BLaER1 (cell line): ENCODE data around the gene CHPF2.

ENCODE experiments used
- H3K27ac ChIP-seq: shearing (Covaris generic); formaldehyde crosslinking; 2 replicates; pipeline ENCODE4 v1.8.1; 2022
- H3K27me3 ChIP-seq: shearing (Covaris generic); formaldehyde crosslinking; 2 replicates; pipeline ENCODE4 v1.8.1; 2022
- H3K36me3 ChIP-seq: shearing (Covaris generic); formaldehyde crosslinking; 2 replicates; pipeline ENCODE4 v1.8.1; 2022
- H3K4me1 ChIP-seq: shearing (Covaris generic); formaldehyde crosslinking; 2 replicates; pipeline ENCODE4 v1.8.1; 2022
- H3K4me2 ChIP-seq: shearing (Covaris generic); formaldehyde crosslinking; 2 replicates; pipeline ENCODE4 v1.8.1; 2022
- H3K4me3 ChIP-seq: shearing (Covaris generic); formaldehyde crosslinking; 2 replicates; pipeline ENCODE4 v1.8.1; 2022
- H3K9ac ChIP-seq: shearing (Covaris generic); formaldehyde crosslinking; 2 replicates; pipeline ENCODE4 v1.8.1; 2022
- H3K9me3 ChIP-seq: shearing (Covaris generic); formaldehyde crosslinking; 2 replicates; pipeline ENCODE4 v1.8.1; 2022
- H4K20me1 ChIP-seq: shearing (Covaris generic); formaldehyde crosslinking; 2 replicates; pipeline ENCODE4 v1.8.1; 2022
- Cebpa-rat ChIP-seq: shearing (Covaris generic); IDR thresholded peaks from 2 replicates; pipeline ENCODE4 v1.8.1; 2022

CHPF2 gene

GRCh38 chr7:151279868-151280267 lies 47.6 kb downstream of the CHPF2 start:
- Histone ChIP-seq H3K27ac (no peak overlapping the region), H3K4me2 (no peak overlapping the region), H3K27me3 (peaks cover 30% of the 10 kb centered on the region), H3K4me1 (0 out of 2 replicates have a peak, but pooled peaks cover 8% of the 10 kb centered on the region), H3K36me3 (no peaks in the 10 kb centered on the region), H3K9ac (no peak overlapping the region), H3K9me3 (no peaks in the 10 kb centered on the region), H4K20me1 (no peaks in the 10 kb centered on the region), H3K4me3 (no peak overlapping the region)
- TF ChIP-seq Cebpa-rat, result no peak

GRCh38 chr7:151280388-151281019 lies 48.2 kb downstream of the CHPF2 start:
- Histone ChIP-seq H3K4me2 (no peak overlapping the region), H3K9ac (no peak overlapping the region), H3K27me3 (peaks cover 23% of the 10 kb centered on the region), H3K36me3 (no peaks in the 10 kb centered on the region), H3K4me1 (0 out of 2 replicates have a peak, but pooled peaks cover 8% of the 10 kb centered on the region), H4K20me1 (no peaks in the 10 kb centered on the region), H3K27ac (no peak overlapping the region), H3K9me3 (no peaks in the 10 kb centered on the region), H3K4me3 (no peak overlapping the region)
- TF ChIP-seq Cebpa-rat, result no peak

GRCh38 chr7:151281686-151282085 lies 49.4 kb downstream of the CHPF2 start:
- Histone ChIP-seq H3K36me3 (no peaks in the 10 kb centered on the region), H3K27ac (no peak overlapping the region), H3K9ac (no peak overlapping the region), H4K20me1 (no peaks in the 10 kb centered on the region), H3K27me3 (peaks cover 12% of the 10 kb centered on the region; the same call in 1 of the 2 replicates), H3K9me3 (no peaks in the 10 kb centered on the region), H3K4me3 (no peak overlapping the region), H3K4me2 (no peak overlapping the region), H3K4me1 (0 out of 2 replicates have a peak, but pooled peaks cover 4% of the 10 kb centered on the region)
- no peak for TF ChIP-seq Cebpa-rat

- Histone ChIP-seq H3K9me3 (no peaks in the 10 kb centered on the region), H3K4me3 (no peak overlapping the region), H3K4me1 (0 out of 2 replicates have a peak, but pooled peaks cover 3% of the 10 kb centered on the region), H4K20me1 (no peaks in the 10 kb centered on the region), H3K27me3 (peaks cover 8% of the 10 kb centered on the region; the same call in 1 of the 2 replicates), H3K36me3 (no peaks in the 10 kb centered on the region), H3K9ac (no peak overlapping the region), H3K4me2 (no peak overlapping the region), H3K27ac (no peak overlapping the region)
- TF ChIP-seq Cebpa-rat, result no peak
Observed at GRCh38 chr7:151282111-151282510, 49.8 kb downstream of the CHPF2 start.

- no peak for TF ChIP-seq Cebpa-rat
- Histone ChIP-seq H3K4me1 (no peaks in the 10 kb centered on the region), H3K27me3 (no peaks in the 10 kb centered on the region), H3K9me3 (no peaks in the 10 kb centered on the region), H4K20me1 (no peaks in the 10 kb centered on the region), H3K9ac (no peak overlapping the region), H3K4me2 (no peak overlapping the region), H3K36me3 (no peaks in the 10 kb centered on the region), H3K27ac (no peak overlapping the region), H3K4me3 (no peak overlapping the region)
Observed at GRCh38 chr7:151283302-151283701, 51.0 kb downstream of the CHPF2 start.

GRCh38 chr7:151286148-151286547 lies 53.9 kb downstream of the CHPF2 start:
- Histone ChIP-seq H3K4me2 (no peak overlapping the region), H3K4me1 (no peaks in the 10 kb centered on the region), H3K36me3 (no peaks in the 10 kb centered on the region), H3K9me3 (no peaks in the 10 kb centered on the region), H4K20me1 (no peaks in the 10 kb centered on the region), H3K27ac (no peak overlapping the region), H3K9ac (no peak overlapping the region), H3K27me3 (no peaks in the 10 kb centered on the region), H3K4me3 (no peak overlapping the region)
- TF ChIP-seq Cebpa-rat, result no peak
